HG02840 (cell line): Measurements from ENCODE around the gene PIP5K1B.

Source experiments
- ATAC-seq: cut with Tn5 transposase; IDR thresholded peaks from one replicate; pipeline ENCODE4 v1.9.1; 2021; ENCODE audit warnings: mild to moderate bottlenecking, moderate library complexity, moderate number of reproducible peaks; ENCODE audit not compliant: unreplicated experiment, low FRiP score

PIP5K1B gene

DNA sequence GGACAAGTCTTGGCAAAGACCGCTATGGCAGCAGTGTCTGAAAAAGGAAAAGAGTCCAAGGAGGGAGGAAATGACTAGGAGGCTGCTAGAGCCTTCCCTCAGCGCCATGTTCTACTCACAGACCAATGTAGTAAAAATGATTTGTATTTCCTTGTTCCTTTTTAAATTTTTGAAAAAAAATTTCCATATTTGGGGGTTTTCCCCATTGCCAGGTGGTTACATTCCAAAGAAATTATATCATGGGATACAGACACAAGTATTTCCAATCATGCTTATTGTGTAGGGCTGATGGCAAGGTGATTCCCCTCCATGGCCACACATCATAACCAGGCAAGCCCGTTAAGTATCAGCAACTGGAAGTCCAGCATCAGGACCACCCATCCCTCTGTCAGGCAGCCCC lies 138.2 kb downstream of the PIP5K1B start:
- ATAC-seq: no peak

DNA sequence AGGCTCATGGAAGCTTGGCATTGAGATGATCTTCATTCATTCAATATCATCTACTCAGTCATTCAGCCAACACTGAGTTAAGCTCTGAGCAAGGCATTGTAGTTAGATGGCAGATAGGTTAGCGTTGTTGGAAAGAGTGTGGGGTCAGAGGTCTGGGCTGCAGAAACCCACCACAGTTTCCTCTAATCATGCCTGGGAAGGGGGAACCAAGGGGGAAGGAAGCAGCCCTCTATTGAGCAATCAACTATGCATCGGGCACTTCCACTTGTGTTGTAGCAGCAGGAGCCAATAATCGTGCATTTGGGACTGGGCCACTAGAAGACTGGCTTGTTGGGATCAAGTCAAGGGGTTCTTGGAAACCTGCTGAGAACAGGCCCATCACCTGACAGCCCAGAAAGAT lies 139.1 kb downstream of the PIP5K1B start:
- no peak for ATAC-seq

DNA sequence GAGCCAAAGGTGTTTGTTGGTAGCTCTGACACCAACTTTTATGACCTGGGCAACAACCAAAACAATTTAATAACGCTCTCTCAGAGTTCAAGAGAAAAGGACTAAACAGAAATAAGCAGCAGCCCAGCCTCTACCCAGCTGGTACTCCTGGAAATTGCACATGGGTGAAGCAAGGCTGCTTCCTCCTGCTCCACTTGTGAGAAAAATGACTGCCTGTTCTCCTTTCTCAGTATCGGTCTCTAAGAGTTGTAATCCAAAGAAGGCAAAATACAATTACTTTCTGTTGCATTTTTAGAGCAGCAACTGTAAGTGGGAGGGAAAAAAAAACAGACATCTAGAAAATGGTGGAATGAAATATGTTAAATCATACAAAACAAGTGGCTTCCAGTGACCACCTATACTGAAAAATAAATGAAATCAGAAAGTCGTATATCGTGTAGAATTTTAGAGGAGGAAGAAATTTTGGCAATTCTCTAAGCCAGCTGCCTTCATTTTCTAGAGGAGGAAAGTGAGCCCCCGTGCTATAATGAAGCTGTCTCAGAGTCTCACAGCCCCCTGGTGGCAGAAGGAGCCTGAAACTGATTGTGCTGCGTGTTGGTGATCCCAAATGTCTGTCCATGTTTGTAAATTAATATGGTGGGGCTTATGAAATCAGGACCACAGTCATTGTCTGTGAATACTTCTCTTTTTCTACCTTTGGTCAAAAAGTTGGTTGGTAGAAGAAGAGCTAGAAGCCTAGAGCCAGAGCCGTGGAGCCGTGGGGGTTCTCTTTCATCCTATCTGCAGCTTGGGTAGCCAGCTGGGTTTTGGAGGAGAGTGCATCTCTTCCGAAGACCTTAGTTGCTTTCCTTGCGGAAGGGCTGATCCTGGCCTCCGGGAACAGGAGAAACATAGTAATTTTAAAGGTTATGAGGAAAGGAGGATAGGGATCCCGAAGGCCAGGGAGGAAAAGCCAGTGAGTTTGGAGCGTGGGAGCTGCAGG lies 139.9 kb downstream of the PIP5K1B start:
- ATAC-seq: no peak

DNA sequence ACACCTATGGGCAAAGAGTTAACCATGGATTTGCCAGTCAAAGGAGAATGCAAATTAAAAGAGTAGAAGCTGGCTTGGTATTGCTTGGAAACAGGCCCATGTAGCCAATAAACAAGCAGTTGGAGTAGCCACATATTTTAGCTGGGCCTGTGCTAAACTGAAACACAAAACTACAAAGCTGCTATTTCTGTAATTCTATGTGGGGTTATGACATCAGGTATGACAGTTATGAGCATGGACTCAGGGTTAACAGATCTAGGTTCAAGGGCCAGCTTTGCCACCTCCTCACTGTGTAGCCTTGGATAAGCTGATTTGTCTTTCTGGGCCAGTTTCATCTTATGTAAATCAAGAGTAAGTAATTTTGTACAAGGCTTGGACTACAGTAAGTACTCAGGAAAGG lies 142.7 kb downstream of the PIP5K1B start:
- ATAC-seq: no peak

DNA sequence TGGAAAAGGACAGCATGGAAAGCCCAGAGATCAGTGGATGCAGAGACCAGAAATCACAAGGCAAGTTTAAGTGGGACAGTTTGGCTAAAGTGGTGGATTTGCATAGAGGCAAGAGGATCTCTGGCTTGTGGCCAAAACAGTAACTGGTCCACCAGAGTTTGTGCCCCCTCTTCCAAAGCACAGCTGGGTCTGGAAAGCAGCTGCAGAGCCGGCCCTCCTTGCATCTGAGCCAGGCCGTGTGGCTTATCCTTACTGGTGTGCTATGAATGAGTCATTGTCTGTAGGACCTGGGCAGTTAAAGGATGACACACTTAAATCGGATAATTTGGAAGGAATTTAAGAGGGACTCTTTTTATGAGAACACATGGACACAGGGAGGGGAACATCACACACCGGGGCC lies 146.6 kb downstream of the PIP5K1B start:
- no peak for ATAC-seq

DNA sequence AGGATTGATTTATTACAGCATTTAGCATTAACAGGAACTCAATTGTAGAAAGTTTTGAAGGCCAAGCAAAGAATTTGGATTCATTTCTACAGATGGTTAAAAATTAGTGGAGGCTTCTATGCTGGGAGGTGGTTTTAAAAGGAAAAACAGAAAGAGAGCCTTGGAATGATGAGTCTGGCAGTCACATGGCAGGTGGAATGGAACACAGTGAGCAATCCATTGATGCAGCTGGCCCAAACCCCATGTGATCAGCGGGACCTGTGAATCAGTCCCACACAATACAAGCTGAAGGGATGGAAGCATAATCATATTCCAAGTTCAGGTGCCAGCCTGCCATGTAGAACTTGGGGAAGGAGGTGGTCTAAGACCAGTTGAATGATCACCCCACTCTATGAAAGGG lies 147.9 kb downstream of the PIP5K1B start:
- no peak for ATAC-seq

DNA sequence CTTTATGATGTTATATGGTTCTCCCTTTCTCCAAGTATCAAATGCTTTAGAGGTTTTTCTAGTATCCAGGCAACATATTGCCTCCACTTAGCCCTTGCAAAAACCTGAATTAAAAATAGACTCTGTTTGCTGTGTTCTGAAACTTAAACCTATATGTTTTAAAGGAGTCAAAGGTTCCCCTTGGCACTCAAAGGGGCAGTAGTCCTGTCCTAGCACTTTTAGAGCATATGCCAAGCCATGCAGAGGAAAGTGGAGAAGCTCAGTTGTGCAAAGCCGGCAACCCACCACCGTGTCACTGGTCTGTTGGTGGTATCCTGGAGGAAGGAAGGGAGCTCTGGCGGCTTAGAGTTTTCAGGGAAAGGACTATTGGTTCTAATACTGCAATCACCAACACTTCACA lies 154.3 kb downstream of the PIP5K1B start:
- no peak for ATAC-seq

DNA sequence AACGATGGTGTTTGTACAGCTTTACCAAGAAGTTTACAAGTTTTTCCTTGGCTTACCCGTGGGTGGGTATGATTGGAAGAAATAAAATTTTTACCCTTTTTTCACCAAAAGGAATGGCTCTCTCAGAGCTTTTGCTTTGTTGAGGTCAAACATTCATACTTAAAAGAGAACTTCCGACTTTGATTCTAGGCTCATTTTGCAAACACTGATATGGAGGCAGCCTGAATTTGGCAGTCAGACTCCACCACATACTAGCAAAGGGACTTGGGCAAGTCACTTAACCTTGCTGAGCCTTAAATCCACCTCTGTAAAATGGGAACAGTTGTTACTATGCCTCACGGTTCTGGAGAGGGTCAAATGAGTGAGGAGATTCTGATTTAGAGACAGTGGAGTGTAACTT lies 155.4 kb downstream of the PIP5K1B start:
- no peak for ATAC-seq

DNA sequence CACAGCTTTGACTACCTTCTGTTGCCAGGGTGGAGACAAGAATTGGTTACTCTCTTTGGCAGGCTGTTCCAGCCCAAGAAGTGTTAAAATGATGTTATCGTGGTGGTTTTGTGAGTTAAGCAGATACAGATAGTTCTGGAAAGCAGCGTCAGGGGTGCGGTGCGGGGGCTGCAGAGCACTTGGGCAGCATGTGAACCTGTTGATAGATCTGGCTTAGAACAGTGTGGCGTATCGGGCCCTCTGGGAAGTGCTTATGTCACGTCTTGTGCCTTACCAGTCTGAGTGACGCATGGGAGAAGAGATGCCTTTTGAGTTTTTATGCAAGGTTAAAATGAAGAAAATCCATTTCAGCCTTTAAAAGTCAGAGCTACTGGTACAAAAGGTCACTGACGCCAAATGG lies 156.4 kb downstream of the PIP5K1B start:
- ATAC-seq: no peak

DNA sequence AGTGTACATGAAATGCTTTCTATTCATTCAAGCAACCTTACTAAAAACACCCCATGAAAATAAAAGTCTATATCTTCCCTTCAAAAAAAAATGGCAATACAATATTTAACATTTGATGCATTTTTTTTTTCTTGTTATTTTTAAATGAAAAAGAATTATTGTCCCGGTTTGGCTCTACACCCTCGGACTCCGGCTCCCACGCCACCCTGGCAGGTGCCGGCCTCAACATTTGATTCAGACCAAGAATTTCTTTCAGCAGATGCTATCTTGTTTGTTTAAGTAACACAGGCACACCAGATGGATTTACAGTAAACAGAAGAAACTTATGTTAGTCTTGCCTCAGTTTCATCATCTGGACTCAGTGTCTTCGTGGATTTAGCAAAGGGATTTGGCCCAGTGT lies 162.0 kb downstream of the PIP5K1B start:
- no peak for ATAC-seq

DNA sequence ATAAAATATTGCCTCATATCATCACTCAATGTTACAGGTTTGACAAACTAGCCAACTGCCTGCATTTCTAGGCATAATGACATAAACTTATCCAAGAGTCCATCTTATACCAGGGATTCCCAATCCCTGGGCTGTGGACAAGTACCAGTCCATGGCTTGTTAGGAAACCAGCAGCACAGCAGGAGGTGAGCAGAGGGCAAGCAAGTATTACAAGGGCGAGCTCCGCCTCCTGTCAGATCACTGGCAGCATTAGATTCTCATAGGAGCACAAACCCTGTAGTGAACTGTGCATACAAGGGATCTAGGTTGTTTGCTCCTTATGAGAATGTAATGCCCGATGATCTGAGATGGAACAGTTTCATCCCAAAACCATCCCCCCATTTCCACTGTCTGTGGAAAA lies 164.0 kb downstream of the PIP5K1B start:
- no peak for ATAC-seq

DNA sequence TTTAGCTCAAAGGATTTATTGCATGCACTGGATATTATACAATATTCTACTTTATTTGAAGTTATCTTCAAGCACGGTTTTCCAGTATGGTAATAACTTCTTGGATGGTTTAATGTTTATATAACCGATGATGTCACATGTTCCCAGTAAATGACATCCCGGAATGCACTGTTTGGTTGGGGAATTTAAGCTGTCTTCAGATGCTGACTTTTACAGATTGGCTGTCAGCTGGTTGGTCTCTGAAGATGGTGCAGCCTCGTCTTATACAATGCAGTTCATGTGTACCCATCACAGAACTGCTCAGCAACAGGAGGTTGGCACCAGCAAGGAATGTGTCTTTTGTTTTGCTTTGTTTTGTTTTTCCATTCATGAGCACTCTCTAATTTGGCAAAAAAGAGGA lies 165.0 kb downstream of the PIP5K1B start:
- no peak for ATAC-seq

DNA sequence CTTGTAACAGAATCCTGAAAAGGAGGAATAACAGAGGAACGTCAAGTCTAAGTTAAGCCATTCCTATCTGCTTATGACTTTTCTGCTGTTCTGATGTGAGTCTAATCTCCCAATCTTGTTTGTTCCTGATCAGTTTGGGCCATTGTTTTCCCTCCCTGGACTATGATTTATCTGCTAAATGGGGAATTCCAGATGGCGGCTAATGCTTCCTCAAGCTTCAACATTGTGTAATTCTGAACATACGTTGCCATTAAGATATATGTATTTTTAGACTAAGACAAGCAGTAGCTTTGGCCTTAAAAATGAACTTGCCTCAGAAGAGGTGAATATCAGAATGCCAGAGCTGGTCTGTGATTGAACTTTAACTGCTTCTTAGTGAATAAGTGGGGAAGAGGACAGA lies 166.2 kb downstream of the PIP5K1B start:
- no peak for ATAC-seq

DNA sequence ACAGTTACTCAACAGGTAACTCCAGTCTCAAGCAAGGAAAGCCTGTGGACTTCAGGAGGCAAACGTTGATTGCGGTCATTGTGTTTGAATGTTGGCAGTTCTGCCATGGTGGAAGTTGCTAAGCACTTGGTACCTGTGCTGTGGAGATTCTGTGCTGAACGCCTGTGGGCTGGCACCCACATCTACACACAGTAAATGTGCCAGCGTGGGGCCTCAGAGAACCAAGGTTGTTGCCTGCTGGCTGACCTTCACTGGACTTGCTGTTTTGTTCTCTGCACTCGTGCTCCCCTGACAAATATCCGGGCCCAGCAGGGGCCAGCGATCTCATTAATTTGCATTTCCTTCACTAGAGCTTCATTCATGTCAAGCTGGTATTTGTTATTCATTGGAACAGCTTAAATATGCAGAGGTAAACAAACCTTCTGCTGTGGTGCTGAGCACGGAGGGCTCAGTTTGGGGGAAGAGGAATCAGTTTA lies 167.0 kb downstream of the PIP5K1B start:
- ATAC-seq: no peak

DNA sequence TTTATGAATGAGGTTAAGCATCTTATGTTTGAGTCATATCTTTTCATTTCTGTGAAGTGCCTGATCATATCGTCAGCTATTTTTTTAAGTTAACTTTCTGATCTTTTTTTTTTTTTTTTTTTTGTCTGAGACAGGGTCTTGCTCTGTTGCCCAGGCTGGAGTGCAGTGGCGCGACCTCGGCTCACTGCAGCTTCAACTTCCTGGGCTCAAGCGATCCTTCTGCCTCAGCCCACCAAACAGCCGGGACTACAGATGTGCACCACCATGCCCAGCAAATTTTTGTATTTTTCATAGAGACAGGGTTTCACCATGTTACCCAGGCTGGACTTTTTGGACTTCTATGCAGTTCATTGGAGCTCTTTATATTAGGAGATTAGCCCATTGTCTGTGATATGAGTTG lies 168.1 kb downstream of the PIP5K1B start:
- ATAC-seq: no peak

DNA sequence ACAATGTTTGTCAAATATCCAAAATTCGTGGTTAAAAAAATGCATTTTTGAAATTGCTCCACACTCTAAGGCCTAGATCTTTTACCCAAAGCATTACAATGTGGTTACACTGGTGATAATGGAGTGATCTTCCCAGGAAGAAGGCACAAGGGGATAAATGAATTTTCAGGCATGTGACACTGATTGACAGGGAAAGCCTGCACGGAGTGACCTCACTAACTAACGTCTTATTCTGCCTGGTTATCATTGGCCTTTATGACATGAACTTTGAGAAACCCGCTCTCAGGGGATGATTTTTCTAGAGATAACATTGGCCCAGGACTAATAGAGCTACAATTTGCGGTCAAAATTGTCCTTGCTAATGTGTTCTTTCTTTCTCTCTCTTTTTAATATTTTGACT lies 171.2 kb downstream of the PIP5K1B start:
- no peak for ATAC-seq

DNA sequence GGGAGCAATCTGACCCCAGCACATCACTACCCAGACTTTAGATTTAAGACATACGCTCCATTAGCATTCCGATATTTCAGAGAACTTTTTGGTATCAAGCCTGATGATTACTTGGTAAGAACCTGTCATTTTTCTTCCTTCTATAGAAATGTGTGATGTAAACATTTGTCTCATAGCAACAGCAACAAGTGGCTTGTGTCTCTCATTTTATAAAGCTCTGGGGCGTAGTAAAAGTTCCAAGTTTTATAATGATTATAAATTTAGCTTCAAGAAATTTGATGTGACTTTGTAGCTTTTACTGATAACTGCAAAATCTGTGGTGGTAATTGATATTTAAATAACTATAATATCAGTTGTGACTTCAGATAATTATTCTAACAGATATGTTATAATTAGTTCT lies 171.6 kb downstream of the PIP5K1B start:
- ATAC-seq: no peak

DNA sequence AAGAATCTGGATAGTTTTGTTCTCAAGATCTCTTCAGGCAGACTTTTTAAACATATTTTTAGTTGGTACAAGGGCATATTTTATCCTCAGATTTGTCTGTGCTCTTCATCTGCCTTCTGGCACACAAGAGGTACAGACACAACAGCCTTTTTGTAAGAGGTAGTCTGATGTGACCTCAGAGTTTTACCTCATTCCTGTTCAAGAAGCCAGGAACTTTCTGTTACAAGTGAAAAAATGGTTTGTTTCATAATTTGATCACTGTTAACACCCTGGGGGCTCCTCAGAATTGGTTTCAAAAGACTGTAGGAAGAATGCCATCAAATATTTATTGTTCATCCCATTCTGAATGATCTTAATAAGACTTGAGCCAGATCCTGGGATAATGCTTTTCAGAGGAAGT lies 172.2 kb downstream of the PIP5K1B start:
- no peak for ATAC-seq

DNA sequence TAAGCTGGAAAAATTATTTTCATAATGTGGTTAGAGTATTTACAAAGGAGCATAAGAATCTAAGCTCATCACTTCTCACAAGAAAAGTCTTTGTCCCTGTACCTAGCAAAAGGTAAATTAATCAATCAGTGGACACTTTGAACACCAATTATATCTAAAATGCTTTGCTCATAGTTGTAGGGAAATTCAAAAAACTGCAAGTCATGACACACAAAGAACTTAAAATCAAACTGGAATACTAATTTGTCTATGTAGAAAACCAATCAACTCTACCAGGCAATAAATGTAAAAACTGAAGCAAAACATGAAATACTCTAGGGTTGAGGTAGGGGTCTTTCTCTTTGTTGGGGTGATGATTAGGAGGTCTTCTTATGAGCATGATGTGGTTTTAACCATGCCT lies 173.4 kb downstream of the PIP5K1B start:
- ATAC-seq: no peak

DNA sequence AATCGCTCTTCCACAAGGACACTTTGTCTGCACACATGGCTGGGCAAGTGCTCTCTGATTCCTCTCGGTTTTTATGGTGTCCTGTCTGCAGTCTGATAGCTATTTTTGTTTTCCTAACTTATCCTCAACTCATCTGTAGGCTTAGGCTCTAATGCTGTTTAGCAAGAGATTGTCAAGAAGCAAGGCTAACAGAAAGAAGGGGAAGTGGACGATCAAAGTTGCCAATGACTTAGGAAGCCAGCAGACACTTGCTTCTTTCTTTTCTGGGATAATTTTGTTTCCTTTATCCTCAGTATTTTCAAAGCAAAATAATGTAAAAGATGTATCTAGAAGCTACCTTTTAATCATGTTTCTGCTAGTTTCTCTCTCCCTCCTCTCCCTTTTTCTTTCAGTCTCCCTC lies 178.2 kb downstream of the PIP5K1B start:
- ATAC-seq: no peak

DNA sequence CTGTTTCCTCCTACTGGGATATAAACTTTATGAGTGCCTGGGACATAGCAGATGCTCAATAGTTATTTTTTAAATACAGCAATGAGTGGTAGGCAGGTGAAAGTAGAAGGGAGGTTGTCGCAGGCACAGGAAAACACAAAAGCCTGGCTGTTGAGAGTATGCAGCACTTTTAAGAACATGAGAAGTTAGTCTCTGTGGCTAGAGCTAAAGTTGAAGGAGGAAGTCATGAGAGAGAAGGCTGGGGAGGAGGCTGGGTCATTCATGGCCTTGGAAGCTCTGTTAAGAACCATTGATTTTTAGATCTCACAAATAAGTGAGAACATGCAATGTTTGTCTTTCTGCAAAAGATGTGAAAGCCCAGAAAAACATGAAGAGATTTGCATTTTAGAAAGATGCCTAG lies 182.2 kb downstream of the PIP5K1B start:
- ATAC-seq: no peak

DNA sequence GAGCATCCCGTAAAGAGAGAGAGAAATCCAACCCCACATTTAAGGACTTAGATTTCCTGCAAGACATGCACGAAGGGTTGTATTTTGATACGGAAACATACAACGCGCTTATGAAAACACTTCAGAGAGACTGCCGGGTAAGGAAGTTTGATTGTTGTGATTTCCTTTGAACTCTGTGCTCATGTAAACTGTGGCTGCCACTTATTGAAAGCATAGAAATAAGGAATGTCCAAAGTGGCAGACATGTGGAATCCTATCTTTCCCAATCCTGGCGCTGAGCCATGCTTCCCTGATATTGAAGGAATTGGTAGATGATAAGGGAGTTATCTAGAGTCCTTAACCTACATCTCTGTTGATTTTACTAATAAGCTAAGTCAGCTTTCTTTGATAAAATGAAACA lies 189.5 kb downstream of the PIP5K1B start:
- no peak for ATAC-seq
